Neural crest cell (in vitro differentiated cells): ENCODE measurements around the gene TBRG1. TPM values are rescaled to one million over a fixed set of nuclear protein-coding genes. Genes with fewer than 3 reads are reported as not detected.

ENCODE experiments used
- DNase-seq: peaks from one replicate; pipeline ENCODE4 v3.0.0; 2021; ENCODE audit warnings: low read depth, mixed read lengths, low spot score
- H3K27ac Mint-ChIP-seq: one replicate; pipeline ENCODE4 v1.8.0; 2021; ENCODE audit warnings: mild to moderate bottlenecking, mixed read lengths; ENCODE audit not compliant: unreplicated experiment
- H3K27me3 Mint-ChIP-seq: 2 replicates; pipeline ENCODE4 v1.8.0; 2021; ENCODE audit warnings: low read depth, mild to moderate bottlenecking, mixed read lengths
- H3K36me3 Mint-ChIP-seq: 2 replicates; pipeline ENCODE4 v1.8.0; 2021; ENCODE audit warnings: low read depth, mild to moderate bottlenecking, mixed read lengths
- H3K4me1 Mint-ChIP-seq: 2 replicates; pipeline ENCODE4 v1.8.0; 2021; ENCODE audit warnings: mixed read lengths
- H3K4me3 Mint-ChIP-seq: one replicate; pipeline ENCODE4 v1.8.0; 2021; ENCODE audit warnings: mild to moderate bottlenecking, mixed read lengths
- H3K9me3 Mint-ChIP-seq: 2 replicates; pipeline ENCODE4 v1.8.0; 2021; ENCODE audit warnings: mixed read lengths
- CTCF ChIP-seq: fragments of 200-600 bp; sonication (generic); conservative IDR thresholded peaks from 2 replicates; pipeline ENCODE4 v1.5.0; 2021; ENCODE audit warnings: antibody characterized with exemption, mild to moderate bottlenecking
- long read RNA-seq: library from polyadenylated mRNA; unstranded; transcript quantifications from one replicate; pipeline ENCODE4 v2.0.0, GENCODE V29; 2020
- total RNA-seq: library from RNA; stranded (reverse); gene quantifications from 2 replicates; pipeline ENCODE4 v1.2.1, GENCODE V29; 2021

TBRG1 gene
- 23.0 and 27.3 TPM in 2 replicates for total RNA-seq
- long read RNA-seq, full-length matches to known transcripts, result 9 of 22 reads
- long read RNA-seq, partial matches to known transcripts, result 1 of 22 reads
- long read RNA-seq, other reads (novel, unspliced or antisense), result 12 of 22 reads

- H3K9me3 Mint-ChIP-seq, result no peaks in the 10 kb centered on the region
- no peak for TF ChIP-seq CTCF
- H3K27ac Mint-ChIP-seq, result peak within 1 kb of the TSS; percentile 94
- DNase-seq, result peak; percentile 73
- H3K4me1 Mint-ChIP-seq, result peaks cover 23% of the 10 kb centered on the region
- peaks cover 29% of the 10 kb centered on the region for H3K27me3 Mint-ChIP-seq
- peak within 1 kb of the TSS; percentile 95 for H3K4me3 Mint-ChIP-seq
- H3K36me3 Mint-ChIP-seq, result peaks cover 8% of the 10 kb centered on the region
Measured at GRCh38 chr11:124622531-124623451, at the start of gene TBRG1. Gene TBRG1 (plus strand): TSS chr11:124622864. CDS start chr11:124623084, 220 bp downstream.

- DNase-seq, result no peak
- Mint-ChIP-seq H3K4me1 (no peaks in the 10 kb centered on the region), H3K27ac (no peak overlapping the region), H3K9me3 (peaks cover 2% of the 10 kb centered on the region), H3K27me3 (peaks cover 11% of the 10 kb centered on the region), H3K4me3 (no peak overlapping the region), H3K36me3 (no peaks in the 10 kb centered on the region)
- TF ChIP-seq CTCF, result no peak
Measured at GRCh38 chr11:124577716-124578427, 44.8 kb upstream of the TBRG1 start.

GRCh38 chr11:124578761-124579160 lies 43.9 kb upstream of the TBRG1 start:
- no peak overlapping the region for H3K27ac Mint-ChIP-seq
- no peak overlapping the region for H3K4me3 Mint-ChIP-seq
- no peak for TF ChIP-seq CTCF
- H3K9me3 Mint-ChIP-seq, result peaks cover 2% of the 10 kb centered on the region
- H3K27me3 Mint-ChIP-seq, result peaks cover 9% of the 10 kb centered on the region
- no peak for DNase-seq
- no peaks in the 10 kb centered on the region for H3K4me1 Mint-ChIP-seq
- H3K36me3 Mint-ChIP-seq, result no peaks in the 10 kb centered on the region

- no peaks in the 10 kb centered on the region for H3K9me3 Mint-ChIP-seq
- H3K36me3 Mint-ChIP-seq, result no peaks in the 10 kb centered on the region
- DNase-seq, result no peak
- H3K4me1 Mint-ChIP-seq, result no peaks in the 10 kb centered on the region
- peaks cover 5% of the 10 kb centered on the region for H3K27me3 Mint-ChIP-seq
- TF ChIP-seq CTCF, result no peak
- no peak overlapping the region for H3K4me3 Mint-ChIP-seq
- H3K27ac Mint-ChIP-seq, result no peak overlapping the region
Measured at GRCh38 chr11:124581817-124582216, 40.8 kb upstream of the TBRG1 start.

GRCh38 chr11:124582565-124582964 lies 40.1 kb upstream of the TBRG1 start:
- no peak overlapping the region for H3K4me3 Mint-ChIP-seq

More at GRCh38 chr11:124582565-124582964, 40.1 kb upstream of the TBRG1 start:
- Mint-ChIP-seq H3K36me3 (no peaks in the 10 kb centered on the region), H3K4me1 (no peaks in the 10 kb centered on the region), H3K9me3 (no peaks in the 10 kb centered on the region), H3K27ac (no peak overlapping the region), H3K27me3 (peaks cover 11% of the 10 kb centered on the region)
- no peak for DNase-seq
- no peak for TF ChIP-seq CTCF
